Measurements from ENCODE around the gene COL21A1. TPM values are rescaled to one million over a fixed set of nuclear protein-coding genes. Genes with fewer than 3 reads are reported as not detected.

The COL21A1 gene
- total and polyA plus RNA-seq, 2 of the 4 experiments (the other 2 are of a cell fraction): 0.05 TPM; not detected in 1

- in situ Hi-C loops (cut with MboI; ENCODE audit: low sequenced_read_pairs): no loop called here
- Histone ChIP-seq H3K27me3 (ENCODE audit: control insufficient read depth, insufficient read depth, low read length) (no peaks in the 10 kb centered on the region; the same call in 1 of the 2 replicates), H4K91ac (ENCODE audit: insufficient read depth, low read depth, low read length) (no peak overlapping the region), H2AFZ (replicated peaks; ENCODE audit: low read length, poor library complexity) (no peak overlapping the region), H3K79me1 (ENCODE audit: low read depth in 1 of 2, low read length in 2 of 2) (no peaks in the 10 kb centered on the region), H2AK5ac (ENCODE audit: low read depth, low read length) (no peak overlapping the region), H2BK120ac (ENCODE audit: low read depth, low read length) (no peak overlapping the region), H3K4me3 (ENCODE audit: insufficient read depth, low read depth, low read length) (no peak overlapping the region), H3K4ac (ENCODE audit: low read depth, low read length) (no peak overlapping the region), H4K8ac (ENCODE audit: low read depth in 2 of 2, low read length in 2 of 2) (no peak overlapping the region), H3K9me3 (ENCODE audit: control insufficient read depth, insufficient read depth, low read length) (no peaks in the 10 kb centered on the region), H2BK15ac (ENCODE audit: low read depth, low read length) (no peak overlapping the region), H3K18ac (ENCODE audit: low read depth, low read length) (no peak overlapping the region), H3K27ac (ENCODE audit: insufficient read depth, low read length) (no peak overlapping the region), H3K14ac (replicated peaks; ENCODE audit: low read depth, low read length) (no peak overlapping the region), H3K4me2 (ENCODE audit: low read depth, low read length) (no peak overlapping the region), H2BK20ac (ENCODE audit: low read depth, low read length) (no peak overlapping the region), H3K9me1 (ENCODE audit: insufficient read depth, low read length) (no peaks in the 10 kb centered on the region), H3K4me1 (ENCODE audit: control insufficient read depth, insufficient read depth, low read length) (no peaks in the 10 kb centered on the region), H2BK5ac (ENCODE audit: low read depth, low read length, poor library complexity, severe bottlenecking) (no peak overlapping the region), H3K56ac (ENCODE audit: extremely low read depth, insufficient read depth, low read length) (no peak overlapping the region), H3K23ac (ENCODE audit: low read depth, low read length) (no peak overlapping the region), H4K5ac (ENCODE audit: low read depth, low read length) (no peak overlapping the region), H4K20me1 (ENCODE audit: insufficient read depth, low read length) (no peaks in the 10 kb centered on the region), H2AK9ac (replicated peaks; ENCODE audit: low read depth, low read length, poor library complexity) (no peak overlapping the region), H3K36me3 (ENCODE audit: control insufficient read depth, insufficient read depth, low read length) (no peaks in the 10 kb centered on the region), H3K9ac (ENCODE audit: low read depth, low read length) (no peak overlapping the region)
- TF ChIP-seq ELK1 (IDR thresholded peaks at IDR 0.05; ENCODE audit: borderline replicate concordance, low read depth, low read length) (no peak), MXI1 (IDR thresholded peaks at IDR 0.05; ENCODE audit: borderline replicate concordance, low read depth, low read length) (no peak), RAD21 (IDR thresholded peaks at IDR 0.05; ENCODE audit: low read length) (no peak), CEBPB (IDR thresholded peaks at IDR 0.05; ENCODE audit: low read depth, low read length) (no peak), BHLHE40 (IDR thresholded peaks at IDR 0.05; ENCODE audit: low read depth, low read length) (no peak), FOS (IDR thresholded peaks at IDR 0.05; ENCODE audit: low read depth, low read length) (no peak), CHD1 (IDR thresholded peaks at IDR 0.05; ENCODE audit: low read depth, low read length) (no peak), POLR2A (IDR thresholded peaks at IDR 0.05; ENCODE audit: low read depth, low read length) (no peak)
- DNase-seq: no peak
- no peak for ATAC-seq (ENCODE audit: low read depth)
- BruUV-seq (replicated peaks): no TSS peak
- no CpG with 5 or more reads among the region's 5 CpGs for WGBS, 2 experiments (ENCODE audit: extremely low coverage in 2 of 2, insufficient read length in 1 of 2)
- intact Hi-C loops (cut with micrococcal nuclease): no loop called here
- dilution Hi-C loops (cut with HindIII; ENCODE audit: low sequenced_read_pairs, unreplicated experiment): no loop called here
- ChIA-PET CTCF (interaction anchor here (0.5 kb wide), 1 partner anchor 18 kb away, joined by 3 read pairs; no protein-coding TSS in a partner anchor), POLR2A (ENCODE audit: unreplicated experiment) (no interaction called here)
Measured at GRCh38 chr6:56241124-56241802, 6.1 kb downstream of the COL21A1 start.

Measured in IMR-90 (cell line).